GM19395 (cell line): ENCODE data around the gene CFAP299.
"Not testable (repeated sequence)": the region's sequence is repeated elsewhere in the genome, so short reads cannot be mapped to it uniquely, and the experiment has no call there.

ENCODE experiments used
- ATAC-seq: cut with Tn5 transposase; IDR thresholded peaks from one replicate; pipeline ENCODE4 v1.9.1; 2021; ENCODE audit warnings: mild to moderate bottlenecking, moderate library complexity; ENCODE audit not compliant: unreplicated experiment

The CFAP299 gene

GRCh38 chr4:80324171-80324570, 11.4 kb upstream of the CFAP299 start:
- ATAC-seq, result no peak

DNA sequence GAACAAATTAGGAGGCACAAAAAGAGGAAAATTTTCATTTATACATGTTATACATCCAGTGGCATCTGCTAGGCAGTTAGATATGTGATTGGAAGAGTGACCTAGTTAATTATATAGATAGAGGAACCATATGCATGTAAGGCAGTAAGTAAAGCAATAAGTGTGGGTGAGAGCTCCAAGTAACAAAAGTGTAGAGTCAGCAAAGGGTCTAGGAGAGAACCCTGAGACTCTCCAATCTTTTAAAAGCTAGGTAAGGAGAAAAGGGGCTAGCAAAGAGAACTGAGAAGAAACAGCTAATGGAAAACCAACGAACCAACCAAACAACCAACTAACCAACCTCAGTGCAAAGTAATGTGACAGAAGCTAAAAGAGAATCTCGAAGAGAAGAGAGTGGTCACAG, 3.8 kb upstream of the CFAP299 start:
- no peak for ATAC-seq

DNA sequence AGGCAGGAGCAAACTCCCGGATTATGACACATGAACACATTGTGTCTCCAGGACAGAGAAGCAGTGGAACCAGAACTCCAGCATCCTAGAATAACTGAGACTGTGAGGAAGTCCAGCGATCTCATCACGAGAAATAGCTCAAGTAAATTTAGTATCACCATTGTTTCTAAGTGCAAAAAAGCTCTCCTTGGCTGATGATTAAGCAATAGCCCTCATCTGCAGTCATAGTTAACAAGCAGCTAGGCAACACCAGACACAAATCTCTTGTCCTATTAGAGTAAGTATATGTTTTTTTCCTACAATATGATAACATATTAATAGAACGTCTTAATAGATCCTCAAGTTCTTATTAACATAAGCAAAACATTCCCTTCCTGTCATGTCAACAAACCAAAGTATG, 2.4 kb upstream of the CFAP299 start:
- no peak for ATAC-seq

DNA sequence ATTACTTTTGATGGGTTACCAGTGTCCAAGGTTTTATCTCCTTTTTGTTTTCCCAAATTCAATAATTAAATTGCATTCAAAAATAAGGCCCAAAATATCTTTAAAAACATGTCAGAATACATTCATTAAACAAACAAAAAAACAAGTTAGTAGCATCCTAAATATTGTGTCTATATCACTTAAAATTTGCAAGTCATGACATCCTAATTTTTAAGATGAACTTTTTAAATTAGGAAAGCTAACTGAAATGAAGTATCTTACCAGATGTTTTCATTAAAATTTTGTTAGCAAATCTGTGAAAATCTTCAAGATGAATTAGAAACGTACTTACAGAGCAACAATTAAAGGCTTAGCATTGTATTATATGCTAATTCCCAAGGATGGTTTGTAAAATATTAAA, 962 bp upstream of the CFAP299 start:
- no peak for ATAC-seq

DNA sequence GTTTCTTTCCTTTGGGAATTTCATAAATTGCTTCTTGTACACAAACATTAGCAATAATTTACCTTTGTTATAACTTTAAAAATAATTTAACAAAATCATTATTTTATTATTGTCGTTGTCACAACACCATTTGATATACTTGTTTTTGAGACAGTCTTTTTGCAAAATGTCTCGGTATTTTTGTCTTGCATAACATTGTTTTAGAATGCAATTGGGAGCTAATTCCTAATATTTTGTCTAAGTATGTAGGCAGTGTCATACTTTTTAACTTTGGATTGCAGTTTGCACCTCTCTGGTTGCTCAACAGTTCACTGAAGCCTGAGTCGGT, 340 bp upstream of the CFAP299 start:
- ATAC-seq, result no peak

GRCh38 chr4:80336582-80336981, 1.1 kb downstream of the CFAP299 start:
- ATAC-seq, result no peak

DNA sequence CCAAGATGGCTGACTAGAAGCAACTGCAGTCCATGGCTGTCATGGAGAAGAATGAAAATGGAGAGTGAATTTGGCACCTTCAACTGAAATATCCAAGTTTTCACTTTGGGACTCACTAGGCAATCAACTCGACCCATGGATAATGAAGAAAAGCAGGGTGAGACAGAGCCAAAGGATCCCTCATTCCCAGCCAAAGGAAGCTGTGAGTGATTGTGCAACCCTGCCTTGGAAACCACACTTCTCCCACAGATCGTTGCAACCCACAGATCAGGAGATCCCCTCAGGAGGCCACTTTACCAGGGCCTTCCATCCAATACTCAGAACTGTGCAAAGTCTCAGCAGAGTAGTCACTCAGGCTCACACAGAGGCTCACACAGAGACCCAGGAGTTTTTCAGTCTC, 4.5 kb downstream of the CFAP299 start:
- no peak for ATAC-seq

- not testable (repeated sequence) for ATAC-seq
These were observed 7.2 kb downstream of the CFAP299 start for GRCh38 chr4:80342684-80343083.

DNA sequence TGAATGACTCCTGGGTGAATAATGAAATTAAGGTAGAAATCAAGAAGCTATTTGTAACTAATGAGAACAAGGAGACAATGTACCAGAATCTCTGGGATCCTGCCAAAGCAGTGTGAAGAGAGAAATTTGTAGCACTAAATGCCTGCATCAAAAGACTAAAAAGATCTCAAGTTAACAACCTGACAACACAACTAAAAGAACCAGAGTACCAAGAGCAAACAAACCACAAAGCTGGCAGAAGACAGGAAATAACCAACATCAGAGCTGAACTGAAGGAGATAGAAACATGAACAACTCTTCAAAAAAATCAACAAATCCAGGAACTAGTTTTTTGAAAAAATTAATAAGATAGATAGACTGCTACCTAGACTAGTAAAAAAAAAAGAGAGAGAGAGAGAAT, 8.4 kb downstream of the CFAP299 start:
- no peak for ATAC-seq

DNA sequence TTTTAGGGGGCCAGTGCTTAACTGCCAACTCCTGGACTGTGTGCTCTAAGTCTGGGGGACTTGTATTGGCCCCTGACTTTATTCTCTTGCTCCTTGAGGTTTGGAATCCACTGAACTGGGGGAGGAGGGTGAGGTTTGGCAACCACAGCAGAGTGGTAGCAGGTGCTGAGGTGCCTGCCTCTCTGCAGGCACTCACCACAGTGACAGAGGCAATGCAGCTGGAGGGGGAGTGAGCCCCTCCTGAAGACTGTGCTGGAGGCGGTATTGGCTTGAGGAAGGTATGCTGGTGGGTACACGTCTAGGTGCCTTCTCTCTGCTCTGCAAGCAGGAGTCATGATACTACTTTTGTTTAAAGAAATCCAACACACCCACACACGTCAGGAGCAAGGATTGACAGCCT, 24.6 kb downstream of the CFAP299 start:
- no peak for ATAC-seq

- no peak for ATAC-seq
These were observed 25.4 kb downstream of the CFAP299 start for GRCh38 chr4:80360900-80361299.

GRCh38 chr4:80361329-80361900, 25.9 kb downstream of the CFAP299 start:
- no peak for ATAC-seq

DNA sequence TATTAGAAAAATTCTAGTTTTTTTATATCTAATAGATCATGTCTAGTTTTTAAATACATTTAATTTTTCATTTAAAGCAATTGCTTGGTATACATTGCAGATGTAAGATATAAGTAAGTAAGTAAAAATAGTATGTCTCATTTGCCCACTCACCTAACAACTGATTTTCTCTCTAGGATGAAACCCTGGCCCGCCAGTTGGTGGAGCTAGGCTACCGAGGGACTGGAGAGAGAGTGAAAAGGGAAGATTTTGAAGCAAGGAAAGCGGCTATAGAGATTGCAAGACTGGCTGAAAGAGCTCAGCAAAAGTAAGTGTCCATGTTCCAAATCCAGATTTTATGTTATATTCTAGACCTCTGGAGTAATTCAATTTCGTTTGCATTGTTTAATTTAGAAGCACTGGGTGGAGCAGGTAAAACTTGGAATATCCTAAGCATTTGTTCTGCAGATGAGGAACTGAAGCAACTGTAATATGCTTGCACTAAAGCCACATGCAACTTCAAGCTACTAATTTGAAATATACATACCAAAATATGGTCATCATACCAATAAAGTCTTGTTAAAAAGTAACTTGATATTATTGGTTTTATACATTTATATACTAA, 27.1 kb downstream of the CFAP299 start:
- peak; percentile 59 for ATAC-seq

DNA sequence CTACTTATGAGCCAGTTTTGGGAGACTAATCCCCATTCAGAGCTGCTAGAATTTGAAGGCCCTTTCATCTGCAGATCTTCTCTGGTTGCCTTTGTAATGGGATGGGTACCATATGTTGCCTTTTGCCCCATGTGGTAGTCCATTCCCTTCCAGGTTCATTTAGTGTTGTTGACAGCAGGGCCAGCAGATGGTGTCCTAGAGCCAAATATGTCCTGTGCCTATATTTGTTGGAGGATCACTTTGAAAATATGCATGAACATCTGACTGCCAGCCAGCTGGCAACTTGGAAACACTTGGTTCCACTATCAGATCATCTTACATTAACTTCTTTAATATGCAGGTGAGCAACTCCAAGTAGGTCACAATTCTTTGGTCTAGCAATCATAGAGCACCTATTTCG, 30.4 kb downstream of the CFAP299 start:
- ATAC-seq, result peak; percentile 81

DNA sequence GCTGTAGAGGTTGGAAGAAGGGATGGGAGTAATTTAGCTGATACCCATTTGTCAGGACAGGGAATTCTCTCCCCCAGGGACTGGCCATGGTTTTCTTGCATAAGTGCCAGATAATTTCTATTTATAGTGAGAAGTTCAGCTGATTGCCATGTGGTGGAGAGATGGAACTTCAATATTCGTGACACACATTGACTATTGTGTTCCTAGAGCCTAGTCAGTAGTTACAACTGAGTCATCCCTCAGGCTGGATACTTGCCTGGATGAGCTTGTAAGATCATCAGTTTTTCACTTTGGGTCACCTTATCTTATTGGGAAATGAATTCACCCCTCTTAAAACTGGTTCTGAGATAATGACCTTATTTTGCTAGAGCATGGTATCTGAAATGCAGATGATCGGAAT, 32.2 kb downstream of the CFAP299 start:
- no peak for ATAC-seq

DNA sequence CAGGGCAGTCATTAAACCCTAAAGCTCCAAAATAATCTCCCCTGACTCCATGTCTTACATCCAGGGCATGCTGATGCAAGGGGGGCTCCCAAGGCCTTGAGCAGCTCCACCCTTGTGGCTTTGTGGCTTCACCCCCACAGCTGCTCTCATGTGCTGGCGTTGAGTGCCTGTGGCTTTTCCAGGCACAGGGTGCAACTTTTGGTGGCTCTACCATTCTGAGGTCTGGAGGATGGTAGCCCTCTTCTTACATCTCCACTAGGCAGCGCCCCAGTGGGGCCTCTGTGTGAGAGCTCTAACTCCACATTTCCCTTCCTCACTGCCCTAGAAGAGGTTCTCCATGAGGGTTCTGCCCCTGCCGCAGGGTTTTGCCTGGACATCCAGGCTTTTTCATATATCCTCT, 35.1 kb downstream of the CFAP299 start:
- ATAC-seq, result no peak

DNA sequence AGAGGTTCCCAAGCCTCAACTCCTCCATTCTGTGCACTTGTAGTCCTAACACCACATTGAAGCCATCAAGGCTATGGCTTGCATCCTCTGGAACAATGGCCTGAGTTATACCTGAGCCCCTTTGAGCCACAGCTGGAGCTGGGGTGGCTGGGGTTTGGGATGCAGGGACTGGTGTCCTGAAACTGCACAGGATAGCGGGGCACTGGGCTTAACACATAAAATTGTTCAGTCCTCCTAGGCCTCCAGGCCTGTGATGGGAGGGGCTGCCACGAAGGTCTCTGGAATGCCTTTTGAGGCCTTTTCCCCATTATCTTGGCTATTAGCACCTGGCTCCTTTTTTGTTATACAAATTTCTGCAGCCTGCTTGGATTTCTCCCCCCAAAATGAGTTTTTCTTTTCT, 35.5 kb downstream of the CFAP299 start:
- ATAC-seq, result no peak

DNA sequence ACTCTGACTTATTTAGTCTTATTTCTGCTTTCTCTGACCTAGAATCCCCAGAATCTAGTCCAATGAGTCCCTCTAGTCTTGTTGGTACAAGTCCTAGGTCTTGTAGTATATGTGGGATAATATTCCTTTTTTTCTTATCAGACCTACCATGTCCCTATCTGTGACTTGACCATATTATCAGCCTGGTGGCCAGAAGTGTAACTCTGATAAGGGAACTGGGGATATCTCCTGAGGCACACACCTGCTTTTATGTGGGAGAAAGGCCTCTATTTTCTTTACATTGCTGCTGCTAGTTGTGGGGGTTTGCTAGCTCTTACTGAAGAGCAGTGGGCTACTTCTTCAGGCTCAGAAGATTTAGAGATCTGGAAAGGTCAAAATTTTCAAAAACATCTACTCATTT, 38.6 kb downstream of the CFAP299 start:
- no peak for ATAC-seq

- ATAC-seq, result no peak
These were observed 46.7 kb downstream of the CFAP299 start for GRCh38 chr4:80382090-80382832.

- no peak for ATAC-seq
These were observed 50.1 kb downstream of the CFAP299 start for GRCh38 chr4:80385397-80386280.

DNA sequence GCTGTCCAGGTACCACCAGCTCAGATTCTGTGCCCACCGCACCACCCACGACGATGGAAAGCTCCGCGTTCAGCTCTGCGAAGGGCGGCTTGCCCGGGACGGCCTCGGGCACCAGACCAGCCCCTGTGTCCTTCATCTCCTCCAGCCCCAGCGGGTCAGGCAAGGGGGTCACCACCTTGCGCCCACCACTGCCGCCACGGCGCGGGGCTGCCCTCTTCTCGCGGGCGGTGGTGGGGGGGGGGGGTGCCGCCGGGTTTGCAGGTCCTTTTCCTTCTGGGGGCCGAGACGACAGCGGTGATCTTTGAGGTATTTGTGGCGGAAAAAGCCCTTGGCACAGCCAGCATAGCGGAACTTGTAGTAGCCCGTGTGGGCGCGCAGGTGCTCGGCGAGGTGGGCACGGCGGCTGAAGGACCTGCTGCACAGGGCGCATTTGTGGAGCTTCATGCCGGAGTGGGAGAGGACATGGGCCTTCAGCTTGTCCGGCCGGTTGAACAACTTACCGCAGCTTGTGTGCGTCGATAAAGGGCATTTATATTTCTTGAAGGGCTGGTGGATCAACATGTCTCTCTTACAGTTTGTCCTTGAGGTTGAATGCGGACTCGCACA, 50.9 kb downstream of the CFAP299 start:
- no peak for ATAC-seq
